ENCODE measurements around the gene DSTN. TPM values are rescaled to one million over a fixed set of nuclear protein-coding genes. Genes with fewer than 3 reads are reported as not detected.

DSTN gene
- total and polyA plus RNA-seq, 8 donors, result 334 to 1,254 (median 577) TPM

GRCh38 chr20:17621229-17621968 lies 51.5 kb downstream of the DSTN start:
- H3K36me3 ChIP-seq, result peaks cover 93 to 100% (median 99%) of the 10 kb centered on the region in 4 donors
- no peaks in the 10 kb centered on the region for H3K9me3 ChIP-seq
- peak in 1 of 2 donors; percentile 51 for DNase-seq
- H3K27ac ChIP-seq, result peak overlapping the region in 2 of 5 donors; percentile 20 to 38
- H3K4me3 ChIP-seq, result no peak overlapping the region
- H3K4me1 ChIP-seq, result peaks cover 2 to 33% (median 30%) of the 10 kb centered on the region in 4 donors
- WGBS, 5 donors, result 65 to 83% (median 70%) methylated on average over 19 to 24 of the region's 24 CpGs
- no peak for TF ChIP-seq POLR2A (IDR thresholded peaks at IDR 0.05)
- no peak for TF ChIP-seq EP300 (IDR thresholded peaks at IDR 0.05)
- no peak for TF ChIP-seq POLR2AphosphoS5 (IDR thresholded peaks at IDR 0.05)
- no peak for TF ChIP-seq CTCF (IDR thresholded peaks at IDR 0.05)
- no peaks in the 10 kb centered on the region for H3K27me3 ChIP-seq
- intact Hi-C loops (cut with DNase I; ENCODE audit: low total_unique reads), result no loop called here

- no peak overlapping the region for H3K4me3 ChIP-seq
- TF ChIP-seq POLR2A (IDR thresholded peaks at IDR 0.05), result no peak
- no peak for TF ChIP-seq EP300 (IDR thresholded peaks at IDR 0.05)
- TF ChIP-seq CTCF (IDR thresholded peaks at IDR 0.05), result no peak
- no peak for TF ChIP-seq POLR2AphosphoS5 (IDR thresholded peaks at IDR 0.05)
- DNase-seq, result peak in 1 of 2 donors; percentile 21
- intact Hi-C loops (cut with DNase I; ENCODE audit: low total_unique reads), result no loop called here
- peaks cover 89 to 100% (median 99%) of the 10 kb centered on the region in 4 donors for H3K36me3 ChIP-seq
- peaks cover 5 to 34% (median 27%) of the 10 kb centered on the region in 4 donors for H3K4me1 ChIP-seq
- H3K9me3 ChIP-seq, result no peaks in the 10 kb centered on the region
- no peaks in the 10 kb centered on the region for H3K27me3 ChIP-seq
- H3K27ac ChIP-seq, result peak overlapping the region in 1 of 5 donors; percentile 38
- WGBS, 5 donors, result 75 to 92% (median 80%) methylated on average over 11 of the region's 11 CpGs
Observed at GRCh38 chr20:17622086-17622850, 52.4 kb downstream of the DSTN start.

GRCh38 chr20:17622851-17623508 lies 53.1 kb downstream of the DSTN start:
- Histone ChIP-seq H3K4me1 (peaks cover 8 to 34% (median 27%) of the 10 kb centered on the region in 4 donors), H3K27ac (peak overlapping the region in 1 of 5 donors; percentile 5), H3K27me3 (no peaks in the 10 kb centered on the region), H3K36me3 (peaks cover 88 to 100% (median 100%) of the 10 kb centered on the region in 4 donors), H3K4me3 (no peak overlapping the region), H3K9me3 (no peaks in the 10 kb centered on the region)
- 75 to 90% (median 80%) methylated on average over 3 to 9 of the region's 9 CpGs for WGBS, 5 donors
- intact Hi-C loops (cut with DNase I; ENCODE audit: low total_unique reads), result no loop called here
- no peak for TF ChIP-seq POLR2A (IDR thresholded peaks at IDR 0.05)
- no peak for TF ChIP-seq CTCF (IDR thresholded peaks at IDR 0.05)
- TF ChIP-seq EP300 (IDR thresholded peaks at IDR 0.05), result no peak
- TF ChIP-seq POLR2AphosphoS5 (IDR thresholded peaks at IDR 0.05), result no peak
- no peak for DNase-seq

- Histone ChIP-seq H3K9me3 (no peaks in the 10 kb centered on the region), H3K36me3 (peaks cover 86 to 100% (median 100%) of the 10 kb centered on the region in 4 donors), H3K4me1 (peaks cover 8 to 41% (median 32%) of the 10 kb centered on the region in 4 donors), H3K27me3 (no peaks in the 10 kb centered on the region), H3K4me3 (no peak overlapping the region), H3K27ac (no peak overlapping the region)
- TF ChIP-seq POLR2A (IDR thresholded peaks at IDR 0.05) (no peak), EP300 (IDR thresholded peaks at IDR 0.05) (no peak), POLR2AphosphoS5 (IDR thresholded peaks at IDR 0.05) (no peak), CTCF (IDR thresholded peaks at IDR 0.05) (no peak)
- no peak for DNase-seq
- WGBS, 5 donors, result 89 to 95% (median 90%) methylated on average over 12 of the region's 12 CpGs
- intact Hi-C loops (cut with DNase I; ENCODE audit: low total_unique reads), result no loop called here
Observed at GRCh38 chr20:17624070-17624469, 54.2 kb downstream of the DSTN start.

Measured in stomach (tissue), 9 donors.